Measurements from ENCODE around the gene MEGF6.

DNA sequence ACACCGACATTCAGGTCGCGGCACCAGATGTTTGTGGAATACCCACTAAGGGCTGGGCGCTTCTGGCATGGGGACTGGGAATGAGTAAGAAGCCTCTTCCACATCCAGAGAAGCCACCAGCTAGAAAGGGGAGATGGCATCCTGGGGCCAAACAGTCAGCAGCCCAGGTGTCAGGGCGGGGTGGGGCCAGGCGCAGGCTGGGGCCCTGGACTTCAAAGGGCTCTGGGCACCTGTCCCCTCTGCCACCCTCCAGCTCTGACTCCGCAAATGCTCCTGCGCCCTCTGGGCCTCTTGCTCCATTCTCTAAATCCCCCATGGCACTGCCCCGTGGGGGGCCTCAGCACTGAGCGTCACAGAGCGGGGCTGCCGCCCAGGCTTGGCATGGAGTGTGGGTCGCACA lies 70.4 kb downstream of the MEGF6 start:
- TF ChIP-seq, protein P1, sequence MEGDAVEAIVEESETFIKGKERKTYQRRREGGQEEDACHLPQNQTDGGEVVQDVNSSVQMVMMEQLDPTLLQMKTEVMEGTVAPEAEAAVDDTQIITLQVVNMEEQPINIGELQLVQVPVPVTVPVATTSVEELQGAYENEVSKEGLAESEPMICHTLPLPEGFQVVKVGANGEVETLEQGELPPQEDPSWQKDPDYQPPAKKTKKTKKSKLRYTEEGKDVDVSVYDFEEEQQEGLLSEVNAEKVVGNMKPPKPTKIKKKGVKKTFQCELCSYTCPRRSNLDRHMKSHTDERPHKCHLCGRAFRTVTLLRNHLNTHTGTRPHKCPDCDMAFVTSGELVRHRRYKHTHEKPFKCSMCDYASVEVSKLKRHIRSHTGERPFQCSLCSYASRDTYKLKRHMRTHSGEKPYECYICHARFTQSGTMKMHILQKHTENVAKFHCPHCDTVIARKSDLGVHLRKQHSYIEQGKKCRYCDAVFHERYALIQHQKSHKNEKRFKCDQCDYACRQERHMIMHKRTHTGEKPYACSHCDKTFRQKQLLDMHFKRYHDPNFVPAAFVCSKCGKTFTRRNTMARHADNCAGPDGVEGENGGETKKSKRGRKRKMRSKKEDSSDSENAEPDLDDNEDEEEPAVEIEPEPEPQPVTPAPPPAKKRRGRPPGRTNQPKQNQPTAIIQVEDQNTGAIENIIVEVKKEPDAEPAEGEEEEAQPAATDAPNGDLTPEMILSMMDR (IDR thresholded peaks at IDR 0.05), result no peak
- no peak for TF ChIP-seq EZH2 (IDR thresholded peaks at IDR 0.05; ENCODE audit: borderline replicate concordance, insufficient read depth, low read depth, low read length, poor library complexity, severe bottlenecking)
